Brain microvascular endothelial cell (primary cell): ENCODE results near the gene ADAMTS17.

Source experiments
- DNase-seq: peaks from one replicate; pipeline ENCODE4 v3.0.0-alpha.2; 2020
- H3K27ac ChIP-seq: fragments of 250-450 bp; sonication (Bioruptor Pico); 2 replicates; pipeline ENCODE4 v1.5.1; 2020; ENCODE audit warnings: mild to moderate bottlenecking, moderate library complexity
- H3K27me3 ChIP-seq: fragments of 250-450 bp; sonication (Bioruptor Pico); replicated peaks from 2 replicates; pipeline ENCODE4 v1.5.1; 2020; ENCODE audit warnings: mild to moderate bottlenecking
- H3K36me3 ChIP-seq: fragments of 250-450 bp; sonication (Bioruptor Pico); replicated peaks from 2 replicates; pipeline ENCODE4 v1.5.1; 2020; ENCODE audit warnings: mild to moderate bottlenecking
- H3K4me3 ChIP-seq: 2 replicates; pipeline ENCODE4 v1.5.1; 2011; ENCODE audit warnings: low read depth, mild to moderate bottlenecking, control low read depth, low read length, moderate library complexity
- CTCF ChIP-seq: IDR thresholded peaks from 2 replicates; pipeline ENCODE4 v1.5.1; 2011; ENCODE audit warnings: low read depth, mild to moderate bottlenecking, moderate library complexity, low read length, control low read depth, inconsistent platforms; ENCODE audit errors: missing control alignments
- in situ Hi-C: cut with HindIII; loops from 2 replicates; pipeline ENCODE4 v1.10.0; 2017; ENCODE audit warnings: low sequenced_read_pairs, low pct_ligation_motif_present

Gene ADAMTS17

DNA sequence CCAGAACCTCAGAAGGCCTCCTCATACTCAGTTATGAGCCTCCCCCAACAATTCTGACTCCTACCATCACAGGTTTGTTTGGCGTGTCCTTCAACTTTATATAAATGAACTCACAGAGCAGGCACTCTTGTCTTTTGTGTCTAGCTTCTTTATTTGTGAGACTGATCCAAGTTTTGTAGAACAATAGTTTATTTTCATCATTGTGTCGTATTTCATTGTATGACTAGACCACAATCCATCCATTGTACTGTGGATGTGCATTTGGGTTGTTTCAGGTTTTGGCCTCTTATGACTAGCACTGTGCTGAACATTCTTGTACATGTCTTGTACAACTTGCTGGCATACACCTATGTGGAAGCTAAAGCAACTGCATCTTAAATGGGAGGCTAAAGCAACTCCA lies 315.7 kb downstream of the ADAMTS17 start:
- no peak for DNase-seq
- no peak for TF ChIP-seq CTCF
- in situ Hi-C loops: no loop called here
- no peaks in the 10 kb centered on the region for H3K27me3 ChIP-seq
- H3K36me3 ChIP-seq: no peaks in the 10 kb centered on the region
- H3K4me3 ChIP-seq: no peak overlapping the region
- H3K27ac ChIP-seq: no peak overlapping the region

GRCh38 chr15:100022806-100023205 lies 319.0 kb downstream of the ADAMTS17 start:
- no peak overlapping the region for H3K4me3 ChIP-seq
- TF ChIP-seq CTCF: no peak
- no peaks in the 10 kb centered on the region for H3K27me3 ChIP-seq
- H3K27ac ChIP-seq: no peak overlapping the region
- in situ Hi-C loops: no loop called here
- H3K36me3 ChIP-seq: no peaks in the 10 kb centered on the region
- DNase-seq: no peak

DNA sequence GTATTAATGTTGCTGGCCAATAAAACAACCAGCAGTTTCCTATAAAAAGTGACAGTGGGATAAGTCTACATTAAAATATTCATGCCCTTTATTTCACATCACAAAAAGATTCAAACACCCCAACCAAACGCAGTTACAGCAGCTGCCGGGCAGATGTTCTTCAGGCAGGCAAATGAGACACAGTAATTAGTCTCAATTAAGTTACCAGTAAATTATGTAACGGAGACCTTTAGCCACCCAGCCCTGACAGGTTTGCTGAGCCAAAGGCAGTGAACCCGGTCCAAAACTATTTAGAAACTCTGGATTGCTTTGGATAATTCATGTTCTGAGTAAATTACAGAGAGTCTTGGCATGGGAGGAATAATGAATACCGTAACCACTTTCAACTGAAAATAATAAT lies 319.4 kb downstream of the ADAMTS17 start:
- Histone ChIP-seq H3K27ac (no peak overlapping the region), H3K36me3 (no peaks in the 10 kb centered on the region), H3K4me3 (no peak overlapping the region), H3K27me3 (no peaks in the 10 kb centered on the region)
- TF ChIP-seq CTCF: no peak
- DNase-seq: no peak
- in situ Hi-C loops: no loop called here

- no peak overlapping the region for H3K27ac ChIP-seq
- DNase-seq: no peak
- H3K36me3 ChIP-seq: no peaks in the 10 kb centered on the region
- in situ Hi-C loops: no loop called here
- TF ChIP-seq CTCF: no peak
- H3K4me3 ChIP-seq: no peak overlapping the region
- H3K27me3 ChIP-seq: no peaks in the 10 kb centered on the region
Measured at GRCh38 chr15:100021653-100022052, 320.1 kb downstream of the ADAMTS17 start.

- no peak overlapping the region for H3K4me3 ChIP-seq
- no peak overlapping the region for H3K27ac ChIP-seq
- in situ Hi-C loops: no loop called here
- H3K27me3 ChIP-seq: no peaks in the 10 kb centered on the region
- no peaks in the 10 kb centered on the region for H3K36me3 ChIP-seq
- no peak for DNase-seq
- TF ChIP-seq CTCF: no peak
Measured at GRCh38 chr15:100020614-100021013, 321.2 kb downstream of the ADAMTS17 start.

- in situ Hi-C loops: no loop called here
- no peaks in the 10 kb centered on the region for H3K36me3 ChIP-seq
- no peak for TF ChIP-seq CTCF
- H3K4me3 ChIP-seq: no peak overlapping the region
- DNase-seq: no peak
- no peaks in the 10 kb centered on the region for H3K27me3 ChIP-seq
- H3K27ac ChIP-seq: no peak overlapping the region
Measured at GRCh38 chr15:100020189-100020588, 321.6 kb downstream of the ADAMTS17 start.
